Bronchial epithelial cell (primary cell): ENCODE data around the gene TBX19. TPM values are rescaled to one million over a fixed set of nuclear protein-coding genes. Genes with fewer than 3 reads are reported as not detected.

Source experiments
- DNase-seq: peaks from one replicate; pipeline ENCODE4 v3.0.0-alpha.2; 2010; ENCODE audit warnings: low read depth
- FAIRE-seq: peaks from 2 replicates; lab custom pipeline; 2011; peaks lifted over from hg19 to GRCh38; lab: Jason Lieb, UNC
- H3K27me3 ChIP-seq: 2 replicates; pipeline ENCODE4 v1.5.1; 2011; ENCODE audit warnings: low read length; ENCODE audit not compliant: control insufficient read depth, insufficient read depth
- H3K36me3 ChIP-seq: 2 replicates; pipeline ENCODE4 v1.5.1; 2011; ENCODE audit warnings: low read length; ENCODE audit not compliant: control insufficient read depth, insufficient read depth
- H3K4me3 ChIP-seq: 2 replicates; pipeline ENCODE4 v1.5.1; 2011; ENCODE audit warnings: mild to moderate bottlenecking, low read depth, low read length, control low read depth
- total RNA-seq: library from RNA; depleted of rRNA; stranded (reverse); fragments of >200 nt; gene quantifications from 2 replicates; pipeline ENCODE4 v1.2.1, GENCODE V29; 2014
- TF ChIP-seq, protein P1 (sequence below): IDR thresholded peaks from 2 replicates; pipeline ENCODE4 v1.5.1; 2011; ENCODE audit warnings: mild to moderate bottlenecking, moderate library complexity, low read length, control low read depth, inconsistent platforms; ENCODE audit not compliant: insufficient read depth, severe bottlenecking

The TBX19 gene
- total RNA-seq, 1 donor from 2014 or later: 0.79 TPM

DNA sequence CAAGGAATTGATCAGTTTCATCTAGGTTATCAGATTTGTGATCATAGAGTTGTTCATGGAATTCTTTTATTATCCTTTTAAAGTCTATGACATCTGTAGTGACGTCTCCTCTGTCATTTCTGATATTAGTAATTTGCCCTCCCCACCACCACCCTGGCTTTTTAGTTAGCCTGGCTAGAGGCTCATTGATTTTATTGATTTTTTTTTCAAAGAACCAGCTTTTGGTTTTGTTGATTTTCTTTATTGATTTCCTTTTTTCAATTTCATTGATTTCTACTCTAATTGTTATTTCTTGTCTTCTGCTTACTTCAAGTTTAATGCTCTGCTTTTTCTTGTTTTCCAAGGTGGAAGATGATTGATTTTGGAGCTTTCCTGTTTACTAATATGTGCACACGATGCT is 23.3 kb upstream of the TBX19 start:
- DNase-seq: no peak
- TF ChIP-seq, protein P1, sequence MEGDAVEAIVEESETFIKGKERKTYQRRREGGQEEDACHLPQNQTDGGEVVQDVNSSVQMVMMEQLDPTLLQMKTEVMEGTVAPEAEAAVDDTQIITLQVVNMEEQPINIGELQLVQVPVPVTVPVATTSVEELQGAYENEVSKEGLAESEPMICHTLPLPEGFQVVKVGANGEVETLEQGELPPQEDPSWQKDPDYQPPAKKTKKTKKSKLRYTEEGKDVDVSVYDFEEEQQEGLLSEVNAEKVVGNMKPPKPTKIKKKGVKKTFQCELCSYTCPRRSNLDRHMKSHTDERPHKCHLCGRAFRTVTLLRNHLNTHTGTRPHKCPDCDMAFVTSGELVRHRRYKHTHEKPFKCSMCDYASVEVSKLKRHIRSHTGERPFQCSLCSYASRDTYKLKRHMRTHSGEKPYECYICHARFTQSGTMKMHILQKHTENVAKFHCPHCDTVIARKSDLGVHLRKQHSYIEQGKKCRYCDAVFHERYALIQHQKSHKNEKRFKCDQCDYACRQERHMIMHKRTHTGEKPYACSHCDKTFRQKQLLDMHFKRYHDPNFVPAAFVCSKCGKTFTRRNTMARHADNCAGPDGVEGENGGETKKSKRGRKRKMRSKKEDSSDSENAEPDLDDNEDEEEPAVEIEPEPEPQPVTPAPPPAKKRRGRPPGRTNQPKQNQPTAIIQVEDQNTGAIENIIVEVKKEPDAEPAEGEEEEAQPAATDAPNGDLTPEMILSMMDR: no peak
- FAIRE-seq: no peak
- no peaks in the 10 kb centered on the region for H3K27me3 ChIP-seq
- no peak overlapping the region for H3K4me3 ChIP-seq
- H3K36me3 ChIP-seq: no peaks in the 10 kb centered on the region

DNA sequence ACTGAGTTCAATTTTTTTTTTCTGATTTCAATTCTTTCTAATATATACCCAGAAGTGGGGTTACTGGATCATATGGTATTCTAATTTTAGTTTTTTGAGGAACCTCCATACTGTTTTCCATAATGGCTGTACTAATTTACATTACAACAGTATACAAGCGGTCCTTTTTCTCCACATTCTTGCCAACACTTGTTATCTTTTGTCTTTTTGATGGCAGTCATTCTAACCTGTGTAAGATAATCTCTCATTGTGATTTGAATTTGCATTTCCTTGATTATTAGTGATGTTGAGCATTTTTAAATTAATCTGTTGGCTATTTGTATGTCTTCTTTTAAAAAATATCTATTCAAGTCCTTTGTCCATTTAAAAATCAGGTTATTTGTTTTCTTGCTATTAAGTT is 21.1 kb upstream of the TBX19 start:
- H3K4me3 ChIP-seq: no peak overlapping the region
- TF ChIP-seq, protein P1: no peak
- H3K36me3 ChIP-seq: no peaks in the 10 kb centered on the region
- FAIRE-seq (no peak), DNase-seq (no peak)
- no peaks in the 10 kb centered on the region for H3K27me3 ChIP-seq

DNA sequence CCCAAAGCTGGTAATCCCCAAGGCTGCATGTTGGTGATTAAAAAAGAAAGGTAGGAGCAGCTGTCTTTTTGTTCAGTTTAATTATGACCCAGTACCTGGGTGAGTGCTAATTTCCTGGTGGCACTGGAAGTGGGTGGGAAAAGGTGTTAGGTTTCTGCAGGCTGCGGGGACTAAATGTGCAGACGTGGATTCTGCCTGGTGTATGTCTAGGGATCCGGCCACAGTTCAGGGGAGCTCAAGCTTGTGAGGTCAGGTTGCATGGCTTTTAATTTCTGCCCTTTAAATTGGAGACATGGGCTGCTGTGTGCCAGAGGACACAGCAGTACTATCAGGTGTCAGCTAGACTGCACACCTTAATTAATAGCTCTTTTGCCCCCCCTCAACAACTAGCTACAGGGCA is 20.3 kb upstream of the TBX19 start:
- DNase-seq (no peak), FAIRE-seq (no peak)
- TF ChIP-seq, protein P1: no peak
- Histone ChIP-seq H3K27me3 (no peaks in the 10 kb centered on the region), H3K4me3 (no peak overlapping the region), H3K36me3 (peaks cover 1% of the 10 kb centered on the region)

DNA sequence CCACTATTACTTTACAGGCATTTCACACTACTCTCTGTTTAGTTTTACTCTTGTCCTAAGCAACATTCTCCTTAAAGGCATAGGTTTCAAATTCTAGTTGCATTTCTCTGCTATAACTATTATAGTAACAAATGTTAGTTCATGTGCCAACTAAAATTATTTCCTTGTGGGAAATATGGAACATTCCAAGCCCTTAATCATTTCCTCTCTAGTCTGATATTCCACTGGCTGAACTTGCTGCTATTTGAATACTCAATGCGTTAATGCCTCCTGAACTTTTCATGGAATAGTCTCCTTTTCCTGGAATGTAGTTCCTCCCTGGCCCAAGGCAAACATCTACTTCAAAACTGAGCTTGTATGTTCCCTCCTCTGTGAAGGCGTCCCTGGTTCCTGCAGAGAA is 19.3 kb upstream of the TBX19 start:
- H3K36me3 ChIP-seq: peaks cover 1% of the 10 kb centered on the region
- DNase-seq (peak; percentile 80), FAIRE-seq (no peak)
- TF ChIP-seq, protein P1: no peak
- H3K27me3 ChIP-seq: no peaks in the 10 kb centered on the region
- H3K4me3 ChIP-seq: no peak overlapping the region

DNA sequence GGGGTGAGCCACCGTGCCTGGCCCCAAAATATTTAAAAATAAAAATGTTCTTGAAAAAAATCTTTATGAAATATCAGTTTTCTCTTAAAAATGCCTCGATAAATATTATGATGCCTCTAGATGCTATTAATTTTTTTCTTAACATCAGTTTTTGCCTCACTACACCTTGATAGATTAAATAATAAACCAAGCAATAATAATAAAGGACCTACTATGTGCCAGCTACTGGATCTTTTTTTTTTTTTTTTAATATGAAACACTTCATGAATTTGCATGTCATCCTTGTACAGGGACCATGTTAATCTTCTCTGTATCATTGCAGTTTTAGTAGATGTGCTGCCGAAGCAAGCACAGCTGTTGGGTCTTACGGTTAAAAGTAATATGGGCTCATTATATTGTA is 17.5 kb upstream of the TBX19 start:
- H3K27me3 ChIP-seq: no peaks in the 10 kb centered on the region
- TF ChIP-seq, protein P1: no peak
- FAIRE-seq: no peak

DNA sequence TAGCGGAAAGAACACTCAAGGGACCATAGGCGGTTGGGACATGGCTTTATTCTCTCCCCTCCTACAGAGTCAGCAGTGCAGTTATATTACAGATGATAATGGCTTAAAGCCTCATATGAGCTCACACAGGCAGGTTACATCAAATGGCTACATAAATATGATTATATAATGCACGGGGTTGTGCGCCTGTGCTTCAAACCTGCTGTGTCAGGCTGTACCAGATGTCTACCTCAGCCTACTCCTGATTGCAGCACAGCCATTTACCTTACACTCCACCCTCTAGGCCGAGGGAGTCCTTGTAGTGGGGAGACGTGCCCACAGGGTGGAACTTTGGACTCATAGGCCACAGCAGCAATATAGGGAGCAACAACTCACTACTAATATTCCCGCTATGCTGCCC is 16.4 kb upstream of the TBX19 start:
- FAIRE-seq (no peak), DNase-seq (no peak)
- Histone ChIP-seq H3K4me3 (no peak overlapping the region), H3K27me3 (no peaks in the 10 kb centered on the region), H3K36me3 (peaks cover 1% of the 10 kb centered on the region)
- TF ChIP-seq, protein P1: no peak

More for the DNA sequence above, 17.5 kb upstream of the TBX19 start:
- Histone ChIP-seq H3K36me3 (peaks cover 1% of the 10 kb centered on the region), H3K4me3 (no peak overlapping the region)
- no peak for DNase-seq
